Measurements from ENCODE around the gene LRBA. TPM values are rescaled to one million over a fixed set of nuclear protein-coding genes. Genes with fewer than 3 reads are reported as not detected.

The LRBA gene
- total RNA-seq, 4 donors from 2014 or later, result 13.3 to 21.2 (median 20.1) TPM

DNA sequence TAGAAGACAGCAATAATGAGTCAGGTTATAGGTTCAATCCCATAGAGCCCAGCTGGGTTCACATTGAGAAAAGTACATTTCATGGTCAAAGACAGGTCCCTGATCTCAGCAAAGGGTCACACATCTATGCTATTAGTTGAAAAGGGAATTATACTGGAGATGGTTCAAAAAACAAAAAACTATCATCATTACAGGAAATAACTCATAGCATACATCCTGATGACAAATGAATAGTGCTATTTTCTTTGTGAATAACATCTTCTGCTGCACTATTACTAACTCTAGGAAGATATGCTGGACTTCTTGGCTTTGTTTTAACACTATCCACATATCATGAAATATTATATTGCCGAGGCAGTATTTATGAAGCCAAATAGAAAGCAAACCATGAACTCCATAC, 635.6 kb downstream of the LRBA start:
- no peaks in the 10 kb centered on the region for H3K4me1 ChIP-seq
- no peak for TF ChIP-seq POLR2AphosphoS5 (IDR thresholded peaks at IDR 0.05)
- TF ChIP-seq, protein P1, sequence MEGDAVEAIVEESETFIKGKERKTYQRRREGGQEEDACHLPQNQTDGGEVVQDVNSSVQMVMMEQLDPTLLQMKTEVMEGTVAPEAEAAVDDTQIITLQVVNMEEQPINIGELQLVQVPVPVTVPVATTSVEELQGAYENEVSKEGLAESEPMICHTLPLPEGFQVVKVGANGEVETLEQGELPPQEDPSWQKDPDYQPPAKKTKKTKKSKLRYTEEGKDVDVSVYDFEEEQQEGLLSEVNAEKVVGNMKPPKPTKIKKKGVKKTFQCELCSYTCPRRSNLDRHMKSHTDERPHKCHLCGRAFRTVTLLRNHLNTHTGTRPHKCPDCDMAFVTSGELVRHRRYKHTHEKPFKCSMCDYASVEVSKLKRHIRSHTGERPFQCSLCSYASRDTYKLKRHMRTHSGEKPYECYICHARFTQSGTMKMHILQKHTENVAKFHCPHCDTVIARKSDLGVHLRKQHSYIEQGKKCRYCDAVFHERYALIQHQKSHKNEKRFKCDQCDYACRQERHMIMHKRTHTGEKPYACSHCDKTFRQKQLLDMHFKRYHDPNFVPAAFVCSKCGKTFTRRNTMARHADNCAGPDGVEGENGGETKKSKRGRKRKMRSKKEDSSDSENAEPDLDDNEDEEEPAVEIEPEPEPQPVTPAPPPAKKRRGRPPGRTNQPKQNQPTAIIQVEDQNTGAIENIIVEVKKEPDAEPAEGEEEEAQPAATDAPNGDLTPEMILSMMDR (IDR thresholded peaks at IDR 0.05), result no peak
- no peaks in the 10 kb centered on the region for H3K9me3 ChIP-seq
- no peaks in the 10 kb centered on the region for H3K36me3 ChIP-seq
- DNase-seq (ENCODE audit: extremely low spot score), result no peak
- no peak overlapping the region for H3K4me3 ChIP-seq
- intact Hi-C loops (cut with DNase I), result no loop called here
- 100% methylated on average over 1 of the region's 1 CpG for WGBS
- H3K27me3 ChIP-seq, result no peaks in the 10 kb centered on the region
- no peak overlapping the region for H3K27ac ChIP-seq (replicated peaks in 1 of 4)

DNA sequence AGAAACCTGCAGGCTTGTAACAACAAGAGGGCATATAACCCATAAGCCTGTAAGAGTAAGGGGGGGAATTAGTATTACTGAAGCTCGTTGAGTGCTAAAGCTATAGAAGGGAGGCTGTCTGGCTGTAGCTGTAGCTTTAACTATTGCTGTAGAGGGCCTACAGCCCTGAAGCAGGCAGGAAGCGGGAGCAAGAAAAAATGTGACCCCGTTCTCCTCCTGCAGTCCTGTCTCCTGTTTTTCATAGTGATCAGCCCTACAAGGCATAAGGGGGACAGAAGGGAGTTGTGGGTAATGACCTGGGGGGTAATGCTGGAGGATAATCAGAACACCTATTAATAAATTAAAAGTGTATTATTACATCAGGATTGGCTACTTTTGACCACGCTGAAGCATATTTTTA, 640.1 kb downstream of the LRBA start:
- Histone ChIP-seq H3K27me3 (no peaks in the 10 kb centered on the region), H3K4me1 (no peaks in the 10 kb centered on the region), H3K36me3 (no peaks in the 10 kb centered on the region), H3K4me3 (no peak overlapping the region), H3K27ac (replicated peaks in 1 of 4) (no peak overlapping the region), H3K9me3 (no peaks in the 10 kb centered on the region)
- TF ChIP-seq EP300 (IDR thresholded peaks at IDR 0.05), result no peak
- TF ChIP-seq POLR2AphosphoS5 (IDR thresholded peaks at IDR 0.05), result no peak
- TF ChIP-seq, protein P1 (IDR thresholded peaks at IDR 0.05), result no peak
- TF ChIP-seq POLR2A (IDR thresholded peaks at IDR 0.05; ENCODE audit: low read depth), result no peak
- intact Hi-C loops (cut with DNase I), result no loop called here
- WGBS, result 81% methylated on average over 4 of the region's 4 CpGs
- no peak for DNase-seq (ENCODE audit: extremely low spot score)

DNA sequence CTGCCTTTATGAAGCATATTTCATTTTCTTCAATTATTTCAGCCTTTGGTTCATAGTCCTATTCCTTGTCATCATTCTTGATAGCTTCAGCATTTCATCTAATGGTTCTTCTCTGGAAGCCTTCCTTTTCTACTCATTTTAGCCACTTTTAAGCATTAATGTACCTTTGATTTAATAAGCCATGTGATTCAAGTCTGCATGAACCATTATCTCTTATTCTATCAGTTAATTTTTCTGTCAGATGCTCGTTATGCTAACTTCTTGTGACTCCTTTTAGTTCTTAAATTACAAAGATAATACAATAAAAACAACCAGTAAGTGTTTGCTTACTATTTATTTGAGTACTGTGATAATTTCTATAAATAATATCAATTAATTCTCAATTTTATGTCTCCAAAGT, 643.2 kb downstream of the LRBA start:
- WGBS, result 94% methylated on average over 1 of the region's 1 CpG
- no peaks in the 10 kb centered on the region for H3K9me3 ChIP-seq
- no peak overlapping the region for H3K4me3 ChIP-seq
- no peak for DNase-seq (ENCODE audit: extremely low spot score)
- peaks cover 0 to 16% (median 8%) of the 10 kb centered on the region in 4 donors for H3K4me1 ChIP-seq
- no peaks in the 10 kb centered on the region for H3K36me3 ChIP-seq
- no peaks in the 10 kb centered on the region for H3K27me3 ChIP-seq
- H3K27ac ChIP-seq (replicated peaks in 1 of 4), result no peak overlapping the region
- intact Hi-C loops (cut with DNase I), result no loop called here
- no peak for TF ChIP-seq POLR2AphosphoS5 (IDR thresholded peaks at IDR 0.05)

DNA sequence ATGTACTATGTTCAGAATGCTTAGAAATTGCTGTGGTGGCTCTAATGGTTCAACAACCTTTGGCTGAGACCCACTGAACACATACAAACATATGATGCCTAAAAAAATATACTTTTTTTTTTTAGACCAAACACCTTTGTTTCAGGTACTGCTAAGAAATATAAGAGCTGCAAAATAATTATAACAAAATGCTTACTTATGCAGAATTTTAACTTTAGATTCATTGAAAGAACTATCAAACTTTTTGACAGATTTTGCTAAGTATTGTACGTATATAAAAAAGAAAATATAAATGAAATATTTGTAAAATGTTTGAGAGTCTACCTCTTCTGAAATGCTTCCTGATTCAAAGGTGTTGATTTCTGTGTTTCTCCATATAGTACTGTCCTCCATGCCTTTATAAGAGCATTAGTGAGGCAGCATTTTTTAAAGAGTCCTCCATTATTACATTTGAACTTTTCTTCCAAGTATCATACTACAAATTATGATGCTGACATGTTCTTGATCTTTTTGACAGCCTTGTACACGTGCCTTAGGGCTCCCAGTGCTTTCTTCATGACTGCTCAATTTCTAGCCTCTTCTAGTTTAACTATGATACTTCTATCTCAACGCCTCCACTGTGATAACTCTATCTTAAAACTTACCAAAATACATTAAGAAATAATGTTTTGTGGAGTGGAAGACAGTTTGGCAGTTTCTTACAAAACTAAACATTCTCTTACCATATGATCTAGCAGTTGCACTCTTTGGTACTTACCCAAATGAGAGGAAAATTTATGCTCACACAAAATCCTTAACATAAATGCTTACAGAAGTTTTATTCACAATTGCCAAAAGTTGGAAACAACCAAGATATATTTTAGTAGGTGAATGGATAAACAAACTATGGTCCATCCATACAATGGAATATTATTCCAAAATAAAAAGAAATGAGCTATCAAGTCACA, 645.4 kb downstream of the LRBA start:
- Histone ChIP-seq H3K36me3 (no peaks in the 10 kb centered on the region), H3K27ac (replicated peaks in 1 of 4) (no peak overlapping the region), H3K4me3 (no peak overlapping the region), H3K4me1 (peaks cover 0 to 16% (median 8%) of the 10 kb centered on the region in 4 donors), H3K27me3 (no peaks in the 10 kb centered on the region), H3K9me3 (no peaks in the 10 kb centered on the region)
- DNase-seq (ENCODE audit: extremely low spot score), result no peak
- TF ChIP-seq POLR2AphosphoS5 (IDR thresholded peaks at IDR 0.05) (no peak), EP300 (IDR thresholded peaks at IDR 0.05) (no peak), POLR2A (IDR thresholded peaks at IDR 0.05; ENCODE audit: low read depth) (no peak)
- TF ChIP-seq, protein P1 (IDR thresholded peaks at IDR 0.05), result no peak
- WGBS, result 83% methylated on average over 3 of the region's 3 CpGs
- intact Hi-C loops (cut with DNase I), result no loop called here

DNA sequence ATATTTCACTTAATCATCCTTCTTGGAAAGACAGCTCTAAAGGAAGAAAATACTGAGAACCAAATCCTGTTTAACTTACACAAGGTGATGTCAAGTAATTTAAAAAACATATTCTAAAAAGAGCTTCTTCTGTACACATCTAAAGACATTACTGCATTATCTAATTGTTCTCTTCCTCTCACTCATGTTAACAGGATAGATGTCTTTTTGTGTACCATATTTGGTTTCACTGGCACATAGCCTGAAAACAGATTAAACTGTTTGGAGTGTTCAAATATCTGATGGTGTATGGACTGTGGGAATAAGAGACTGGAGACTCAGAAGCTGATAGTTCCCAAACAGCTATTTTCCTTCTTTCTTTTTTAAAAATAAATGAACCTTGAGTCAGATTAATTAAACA, 646.4 kb downstream of the LRBA start:
- intact Hi-C loops (cut with DNase I), result no loop called here
- peaks cover 0 to 16% (median 8%) of the 10 kb centered on the region in 4 donors for H3K4me1 ChIP-seq
- DNase-seq (ENCODE audit: extremely low spot score), result no peak
- TF ChIP-seq POLR2A (IDR thresholded peaks at IDR 0.05; ENCODE audit: low read depth) (no peak), POLR2AphosphoS5 (IDR thresholded peaks at IDR 0.05) (no peak), EP300 (IDR thresholded peaks at IDR 0.05) (no peak)
- TF ChIP-seq, protein P1 (IDR thresholded peaks at IDR 0.05), result no peak
- H3K27ac ChIP-seq (replicated peaks in 1 of 4), result no peak overlapping the region
- H3K4me3 ChIP-seq, result no peak overlapping the region
- H3K27me3 ChIP-seq, result no peaks in the 10 kb centered on the region
- no peaks in the 10 kb centered on the region for H3K36me3 ChIP-seq
- H3K9me3 ChIP-seq, result no peaks in the 10 kb centered on the region
